Stomach smooth muscle (tissue), 2 donors: ENCODE measurements around the gene ZNF853.
"Not testable (repeated sequence)": the region's sequence is repeated elsewhere in the genome, so short reads cannot be mapped to it uniquely, and the experiment has no call there.

Source experiments
- H3K27ac ChIP-seq: one replicate; pipeline ENCODE4 v1.7.0; 2013; ENCODE audit warnings: mild to moderate bottlenecking, low read length, inconsistent platforms
- H3K27me3 ChIP-seq, 2 donors: one replicate each; pipeline ENCODE4 v1.7.0; 2013; ENCODE audit warnings: low read length in 2 of 2; ENCODE audit not compliant: insufficient read depth in 2 of 2, control insufficient read depth in 1 of 2
- H3K36me3 ChIP-seq, 2 donors: one replicate each; pipeline ENCODE4 v1.7.0; 2013; ENCODE audit warnings: low read length in 2 of 2; ENCODE audit not compliant: control insufficient read depth in 2 of 2, insufficient read depth in 2 of 2
- H3K4me1 ChIP-seq: one replicate; pipeline ENCODE4 v1.7.0; 2013; ENCODE audit warnings: low read length; ENCODE audit not compliant: control insufficient read depth, insufficient read depth
- H3K4me3 ChIP-seq, 2 donors: one replicate each; pipeline ENCODE4 v1.7.0; 2013; ENCODE audit warnings: low read length in 2 of 2
- H3K9ac ChIP-seq, 2 donors: one replicate each; pipeline ENCODE4 v1.7.0; 2013; ENCODE audit warnings: low read length in 2 of 2, mild to moderate bottlenecking in 1 of 2
- H3K9me3 ChIP-seq, 2 donors: one replicate each; pipeline ENCODE4 v1.7.0; 2013; ENCODE audit warnings: low read length in 2 of 2; ENCODE audit not compliant: control insufficient read depth in 2 of 2
- donor health status: healthy.
- donor health status: Pancreatic carcinoma.

Gene ZNF853

GRCh38 chr7:6614953-6615722 is at the start of gene ZNF853:
TSS of gene ZNF853 (plus strand) at chr7:6615610. CDS start at chr7:6616175, 565 bp downstream.
- Histone ChIP-seq H3K4me1 (peaks cover 15% of the 10 kb centered on the region), H3K36me3 (peaks cover 3 to 6% of the 10 kb centered on the region in 2 donors), H3K27ac (no peak within 1 kb of the TSS), H3K9ac (peak within 1 kb of the TSS; percentile 70 to 76), H3K4me3 (peak within 1 kb of the TSS; percentile 63 to 79), H3K27me3 (no peaks in the 10 kb centered on the region), H3K9me3 (no peaks in the 10 kb centered on the region)

DNA sequence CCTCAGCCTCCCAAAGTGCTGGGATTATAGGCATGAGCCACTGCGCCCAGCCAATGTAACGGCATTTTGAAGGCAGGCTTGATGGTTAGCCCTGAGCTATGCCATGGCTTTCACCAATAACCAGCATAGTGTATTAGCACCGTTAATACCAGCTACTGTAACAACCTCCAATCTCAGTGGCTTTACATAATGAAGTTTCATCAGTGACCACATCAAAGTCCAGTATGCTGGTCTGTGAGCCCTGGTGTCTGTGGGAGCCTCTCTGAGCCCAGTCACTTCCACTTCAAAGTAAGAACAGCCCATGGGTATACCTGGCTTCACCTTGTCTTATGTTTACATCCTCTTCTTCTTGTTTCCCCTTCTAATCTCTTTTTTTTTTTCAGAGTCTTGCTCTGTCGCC is 49.8 kb upstream of the ZNF853 start:
- Histone ChIP-seq H3K9ac (no peak overlapping the region), H3K9me3 (no peaks in the 10 kb centered on the region), H3K36me3 (no peaks in the 10 kb centered on the region), H3K27ac (no peak overlapping the region), H3K27me3 (no peaks in the 10 kb centered on the region), H3K4me1 (no peaks in the 10 kb centered on the region), H3K4me3 (no peak overlapping the region)

DNA sequence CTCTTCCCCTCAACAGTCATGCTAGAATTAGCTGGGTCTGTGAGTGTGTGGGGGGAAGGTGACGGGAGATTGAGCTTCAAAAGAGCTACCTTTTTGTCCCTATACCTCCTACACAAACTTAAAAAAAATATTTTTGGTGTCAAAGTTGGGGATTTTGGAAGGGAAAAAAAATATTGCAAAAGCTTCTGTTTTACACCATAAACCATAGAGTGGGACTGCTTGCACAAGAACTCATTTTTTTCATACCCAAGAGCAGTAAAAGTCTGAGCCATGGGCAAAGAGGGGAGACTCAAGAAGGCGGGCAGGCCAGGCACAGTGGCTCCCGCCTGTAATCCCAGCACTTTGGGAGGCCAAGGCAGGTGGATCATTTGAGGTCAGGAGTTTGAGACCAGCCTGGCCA is 47.5 kb upstream of the ZNF853 start:
- Histone ChIP-seq H3K4me3 (no peak overlapping the region), H3K9ac (no peak overlapping the region), H3K27ac (no peak overlapping the region), H3K4me1 (no peaks in the 10 kb centered on the region), H3K36me3 (no peaks in the 10 kb centered on the region), H3K9me3 (no peaks in the 10 kb centered on the region), H3K27me3 (no peaks in the 10 kb centered on the region)

DNA sequence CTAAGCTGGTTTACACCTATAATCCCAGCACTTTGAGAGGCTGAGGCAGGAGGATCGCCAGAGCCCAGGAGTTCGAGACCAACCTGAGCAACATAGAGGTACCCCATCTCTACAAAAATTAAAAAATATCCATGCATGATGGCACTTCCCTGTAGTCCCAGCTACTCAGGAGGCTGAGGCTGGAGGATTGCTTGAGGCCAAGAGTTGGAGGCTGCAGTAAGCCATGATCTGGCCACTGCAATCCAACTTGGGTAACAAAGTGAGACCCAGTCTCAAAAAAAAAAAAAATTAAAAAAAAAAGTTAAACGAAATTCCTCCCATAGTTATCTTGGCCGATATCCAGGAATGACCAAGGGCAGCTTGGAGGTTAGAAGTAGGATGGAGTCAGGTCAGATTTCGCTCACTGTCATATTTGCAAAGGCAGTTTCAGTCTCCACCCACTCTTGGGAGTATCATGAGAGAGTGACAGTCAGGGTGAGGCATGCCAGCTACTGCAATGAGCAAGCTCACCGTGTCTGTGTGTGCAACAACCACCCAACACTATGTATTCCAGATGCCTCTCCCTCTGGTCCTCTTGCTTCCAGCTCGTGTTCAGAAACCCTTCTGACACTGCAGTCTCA is 44.1 kb upstream of the ZNF853 start:
- Histone ChIP-seq H3K9me3 (no peaks in the 10 kb centered on the region), H3K9ac (no peak overlapping the region), H3K4me1 (no peaks in the 10 kb centered on the region), H3K4me3 (no peak overlapping the region), H3K27ac (no peak overlapping the region), H3K27me3 (no peaks in the 10 kb centered on the region), H3K36me3 (no peaks in the 10 kb centered on the region)

- Histone ChIP-seq H3K4me3 (no peak overlapping the region), H3K4me1 (peaks cover 11% of the 10 kb centered on the region), H3K9me3 (no peaks in the 10 kb centered on the region), H3K27ac (no peak overlapping the region), H3K27me3 (no peaks in the 10 kb centered on the region), H3K9ac (no peak overlapping the region), H3K36me3 (peaks cover 3% of the 10 kb centered on the region in 2 donors)
Measured at GRCh38 chr7:6575281-6576023, 40.0 kb upstream of the ZNF853 start.

DNA sequence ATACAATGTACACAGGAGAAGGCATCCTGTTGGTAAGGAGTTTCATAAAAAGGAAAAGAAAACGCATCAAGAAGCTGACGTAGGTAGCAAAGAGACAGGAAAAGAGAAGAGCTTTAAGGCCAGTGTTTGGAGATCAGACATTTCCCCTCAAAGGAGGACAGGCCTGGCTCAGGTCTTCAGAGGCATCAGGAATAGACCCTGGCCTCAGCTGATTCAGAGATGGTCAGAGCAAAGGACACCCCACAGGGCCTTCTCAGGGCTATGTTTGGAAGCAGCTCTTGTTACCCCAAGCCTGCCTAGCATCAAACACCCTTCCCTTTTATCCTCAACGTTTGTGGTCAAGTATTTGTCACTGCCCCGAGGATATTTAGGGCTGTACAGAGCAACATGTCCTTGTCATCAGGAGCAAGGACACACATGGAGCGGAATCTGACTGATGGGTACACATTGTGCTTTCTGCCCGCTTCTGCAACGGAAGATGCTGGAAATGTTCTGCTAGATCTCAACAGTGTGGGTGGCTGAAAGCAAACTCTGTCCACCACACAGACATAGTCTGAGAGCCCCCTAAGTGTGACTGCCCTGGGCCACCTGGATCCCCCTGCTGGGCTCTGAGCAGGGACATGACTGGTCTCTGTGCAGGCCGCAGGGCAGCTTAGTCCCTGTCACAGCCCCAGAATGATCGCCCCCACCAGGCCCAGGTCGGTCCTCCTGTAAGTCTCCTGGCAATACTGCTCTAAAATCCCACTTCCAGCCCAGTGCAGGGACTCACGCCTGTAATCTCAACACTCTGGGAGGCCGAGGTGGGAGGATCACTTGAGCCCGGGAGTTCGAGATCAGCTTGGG is 39.2 kb upstream of the ZNF853 start:
- peak overlapping the region; percentile 35 to 82 for H3K4me3 ChIP-seq
- no peaks in the 10 kb centered on the region for H3K9me3 ChIP-seq
- H3K27me3 ChIP-seq = no peaks in the 10 kb centered on the region
- H3K27ac ChIP-seq = no peak overlapping the region
- H3K9ac ChIP-seq = peak overlapping the region in 1 of 2 donors; percentile 15
- peaks cover 11% of the 10 kb centered on the region for H3K4me1 ChIP-seq
- H3K36me3 ChIP-seq = peaks cover 10 to 11% of the 10 kb centered on the region in 2 donors

DNA sequence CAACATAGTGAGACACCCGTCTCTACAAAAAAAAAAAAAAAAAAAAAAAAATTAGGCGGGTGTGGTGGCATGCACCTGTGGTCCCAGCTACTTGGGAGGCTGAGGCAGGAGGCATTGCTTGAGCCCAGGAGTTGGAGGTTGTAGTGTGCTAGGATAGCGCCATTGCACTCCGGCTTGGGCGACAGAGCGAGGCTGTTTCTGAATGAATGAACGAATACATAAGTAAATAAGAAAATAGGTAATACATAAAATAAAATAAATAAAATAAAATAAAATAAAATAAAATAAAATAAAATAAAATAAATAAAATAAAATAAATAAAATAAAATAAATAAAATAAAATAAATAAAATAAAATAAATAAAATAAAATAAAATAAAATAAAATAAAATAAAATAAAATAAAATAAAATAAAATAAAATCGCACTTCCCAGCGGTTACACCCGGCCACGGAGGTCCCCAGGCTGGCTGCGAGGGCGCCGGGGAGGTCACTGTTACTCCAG is 38.5 kb upstream of the ZNF853 start:
- Histone ChIP-seq H3K9ac (peak overlapping the region in 1 of 2 donors; percentile 15), H3K4me3 (peak overlapping the region; percentile 75 to 82), H3K36me3 (peaks cover 15 to 16% of the 10 kb centered on the region in 2 donors), H3K27ac (peak overlapping the region; percentile 93), H3K4me1 (peaks cover 11% of the 10 kb centered on the region)
- not testable (repeated sequence) for H3K27me3 ChIP-seq, H3K9me3 ChIP-seq

GRCh38 chr7:6577369-6578113 is 37.9 kb upstream of the ZNF853 start, which contains the start of gene ZDHHC4:
TSS of gene ZDHHC4 (plus strand) at chr7:6577454. CDS start at chr7:6580562, 3,108 bp downstream.
- Histone ChIP-seq H3K27ac (peak within 1 kb of the TSS; percentile 93), H3K36me3 (peaks cover 17 to 19% of the 10 kb centered on the region in 2 donors), H3K4me1 (peaks cover 11% of the 10 kb centered on the region), H3K27me3 (no peaks in the 10 kb centered on the region), H3K4me3 (peak within 1 kb of the TSS; percentile 75 to 82), H3K9me3 (no peaks in the 10 kb centered on the region), H3K9ac (peak within 1 kb of the TSS; percentile 92)

GRCh38 chr7:6578114-6579084 is 37.0 kb upstream of the ZNF853 start:
- peak overlapping the region in 1 of 2 donors; percentile 92 for H3K9ac ChIP-seq
- H3K27me3 ChIP-seq = no peaks in the 10 kb centered on the region
- H3K9me3 ChIP-seq = no peaks in the 10 kb centered on the region
- no peak overlapping the region for H3K4me3 ChIP-seq
- H3K4me1 ChIP-seq = peaks cover 11% of the 10 kb centered on the region
- peak overlapping the region; percentile 93 for H3K27ac ChIP-seq
- peaks cover 19 to 25% of the 10 kb centered on the region in 2 donors for H3K36me3 ChIP-seq
